Testis (tissue), 3 donors: Measurements from ENCODE around the gene IFT57. TPM values are rescaled to one million over a fixed set of nuclear protein-coding genes. Genes with fewer than 3 reads are reported as not detected.

Experiments used
- DNase-seq: peaks from one replicate; pipeline ENCODE4 v3.0.0-alpha.2; 2019
- H3K27ac ChIP-seq, 2 donors: fragments of 200-600 bp; sonication (generic); one replicate each; pipeline ENCODE4 v1.5.1; 2019
- H3K27me3 ChIP-seq: fragments of 200-600 bp; sonication (generic); one replicate; pipeline ENCODE4 v1.5.1; 2019
- H3K36me3 ChIP-seq: fragments of 200-600 bp; sonication (generic); one replicate; pipeline ENCODE4 v1.5.1; 2017; ENCODE audit warnings: low read depth; ENCODE audit errors: missing control alignments
- H3K4me1 ChIP-seq: fragments of 200-600 bp; sonication (generic); one replicate; pipeline ENCODE4 v1.5.1; 2019
- H3K4me3 ChIP-seq, 2 donors: fragments of 200-600 bp; sonication (generic); one replicate each; pipeline ENCODE4 v1.5.1; 2017 to 2019
- H3K9me3 ChIP-seq: fragments of 200-600 bp; sonication (generic); one replicate; pipeline ENCODE4 v1.5.1; 2017
- POLR2A ChIP-seq: fragments of 450-650 bp; IDR thresholded peaks from one replicate; pipeline ENCODE4 v1.6.1; 2017; ENCODE audit warnings: antibody characterized with exemption, mild to moderate bottlenecking, moderate library complexity
- WGBS, 2 donors: methylation state at CpG; one replicate each; pipeline ENCODE4 v1.1.5; 2018; 5-methylcytosine and 5-hydroxymethylcytosine counted together
- intact Hi-C: fragments of 100-400 bp; cut with DNase I; formaldehyde crosslinking; loops from one replicate; pipeline ENCODE4 v1.15.1; 2023; ENCODE audit warnings: low total_unique reads
- polyA plus RNA-seq: library from polyadenylated mRNA; stranded (reverse); fragments of 350-450 nt; fragmentation: Illumina TruSeq; extraction: RNeasy Lipid Tissue Mini Kit (QIAGEN cat#74804); gene quantifications from one replicate; pipeline ENCODE4 v1.2.3, GENCODE V29; 2014; ENCODE audit warnings: low read depth, low replicate concordance; ENCODE audit not compliant: insufficient read depth
- total RNA-seq, 2 donors: library from RNA; depleted of rRNA; stranded (reverse); fragments of >200 nt; gene quantifications; one replicate each; pipeline ENCODE4 v1.2.3, GENCODE V29; 2016
- TF ChIP-seq, protein P1 (sequence below), 3 experiments: fragments of 450-650 bp in 2 of 3; fragments of 200-600 bp in 1 of 3; sonication (generic) in 1 of 3; IDR thresholded peaks; one replicate each; pipeline ENCODE4 v1.5.1; 2016 to 2019; ENCODE audit warnings: antibody characterized with exemption in 3 of 3, mild to moderate bottlenecking in 2 of 3, moderate library complexity in 1 of 3

The IFT57 gene
- total and polyA plus RNA-seq, 3 donors from 2014 or later = 112 to 211 (median 185) TPM

DNA sequence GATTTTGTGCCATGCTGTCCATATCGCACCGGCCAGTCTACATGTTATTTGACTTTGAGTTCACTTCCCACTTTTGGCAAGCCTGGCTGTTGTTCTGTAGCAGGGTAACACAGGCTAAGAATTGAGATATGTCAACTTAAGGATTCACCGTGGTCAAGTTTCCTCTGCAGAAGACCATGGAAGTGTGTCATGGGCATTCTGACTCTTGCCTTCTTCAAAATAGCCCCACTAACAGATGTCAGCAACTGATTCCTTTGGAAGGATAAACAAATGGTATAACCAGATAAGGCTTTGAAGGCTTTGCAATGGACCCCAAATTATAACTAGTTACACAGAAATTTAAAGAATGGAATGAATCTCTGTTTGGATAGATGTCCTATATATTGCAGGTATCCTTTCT lies 111.3 kb downstream of the IFT57 start:
- no peaks in the 10 kb centered on the region for H3K9me3 ChIP-seq
- intact Hi-C loops = no loop called here
- no peak for TF ChIP-seq POLR2A
- TF ChIP-seq, protein P1, sequence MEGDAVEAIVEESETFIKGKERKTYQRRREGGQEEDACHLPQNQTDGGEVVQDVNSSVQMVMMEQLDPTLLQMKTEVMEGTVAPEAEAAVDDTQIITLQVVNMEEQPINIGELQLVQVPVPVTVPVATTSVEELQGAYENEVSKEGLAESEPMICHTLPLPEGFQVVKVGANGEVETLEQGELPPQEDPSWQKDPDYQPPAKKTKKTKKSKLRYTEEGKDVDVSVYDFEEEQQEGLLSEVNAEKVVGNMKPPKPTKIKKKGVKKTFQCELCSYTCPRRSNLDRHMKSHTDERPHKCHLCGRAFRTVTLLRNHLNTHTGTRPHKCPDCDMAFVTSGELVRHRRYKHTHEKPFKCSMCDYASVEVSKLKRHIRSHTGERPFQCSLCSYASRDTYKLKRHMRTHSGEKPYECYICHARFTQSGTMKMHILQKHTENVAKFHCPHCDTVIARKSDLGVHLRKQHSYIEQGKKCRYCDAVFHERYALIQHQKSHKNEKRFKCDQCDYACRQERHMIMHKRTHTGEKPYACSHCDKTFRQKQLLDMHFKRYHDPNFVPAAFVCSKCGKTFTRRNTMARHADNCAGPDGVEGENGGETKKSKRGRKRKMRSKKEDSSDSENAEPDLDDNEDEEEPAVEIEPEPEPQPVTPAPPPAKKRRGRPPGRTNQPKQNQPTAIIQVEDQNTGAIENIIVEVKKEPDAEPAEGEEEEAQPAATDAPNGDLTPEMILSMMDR (IDR thresholded peaks at IDR 0.05) = no peak
- no peak overlapping the region for H3K27ac ChIP-seq
- DNase-seq = no peak
- no peaks in the 10 kb centered on the region for H3K36me3 ChIP-seq
- H3K4me1 ChIP-seq = no peaks in the 10 kb centered on the region
- H3K27me3 ChIP-seq = no peaks in the 10 kb centered on the region
- WGBS, 2 donors = 71 to 97% methylated on average over 3 of the region's 3 CpGs
- H3K4me3 ChIP-seq = no peak overlapping the region

Other genes starting within 250 kb of the IFT57 start
- 10 to 100 TPM; 43.5 to 49.9 TPM for gene CD47, start 131.4 kb downstream of the IFT57 start, total RNA-seq
- gene CD47, start 131.4 kb downstream of the IFT57 start, polyA plus RNA-seq = 129 TPM
- gene HHLA2, start 74.1 kb upstream of the IFT57 start, total RNA-seq = 1 to 10 TPM; 1.5 to 6.7 TPM
- 5.2 TPM for gene HHLA2, start 74.1 kb upstream of the IFT57 start, polyA plus RNA-seq